PFSK-1 (cell line): ENCODE data around the gene SLC35E3.

Source experiments
- FOXP2 ChIP-seq: optimal IDR thresholded peaks from 2 replicates; pipeline ENCODE3; 2011; ENCODE audit warnings: borderline replicate concordance, control low read depth, inconsistent platforms; ENCODE audit not compliant: insufficient read depth; ENCODE audit errors: extremely low read length, extremely low read depth
- POLR2AphosphoS5 ChIP-seq: IDR thresholded peaks from 2 replicates; pipeline ENCODE4 v1.6.1; 2012; ENCODE audit warnings: low read depth, mild to moderate bottlenecking, control low read depth, low read length, moderate library complexity
- SIN3A ChIP-seq: IDR thresholded peaks from 2 replicates; pipeline ENCODE4 v1.6.1; 2012; ENCODE audit warnings: mild to moderate bottlenecking, low read length, moderate library complexity, borderline replicate concordance; ENCODE audit not compliant: insufficient read depth
- TAF1 ChIP-seq: IDR thresholded peaks from 2 replicates; pipeline ENCODE4 v1.6.1; 2012; ENCODE audit warnings: low read length, control low read depth, borderline replicate concordance; ENCODE audit not compliant: insufficient read depth
- TF ChIP-seq, protein P1 (sequence below), 2 experiments: IDR thresholded peaks; 2 replicates each; pipeline versions ENCODE4 v1.6.1 to v1.8.0; 2011 to 2012; ENCODE audit warnings: low read depth in 2 of 2, low read length in 2 of 2, control low read depth in 1 of 2, inconsistent platforms in 1 of 2, mild to moderate bottlenecking in 1 of 2, moderate library complexity in 1 of 2; ENCODE audit not compliant: insufficient read depth in 1 of 2

Gene SLC35E3

DNA sequence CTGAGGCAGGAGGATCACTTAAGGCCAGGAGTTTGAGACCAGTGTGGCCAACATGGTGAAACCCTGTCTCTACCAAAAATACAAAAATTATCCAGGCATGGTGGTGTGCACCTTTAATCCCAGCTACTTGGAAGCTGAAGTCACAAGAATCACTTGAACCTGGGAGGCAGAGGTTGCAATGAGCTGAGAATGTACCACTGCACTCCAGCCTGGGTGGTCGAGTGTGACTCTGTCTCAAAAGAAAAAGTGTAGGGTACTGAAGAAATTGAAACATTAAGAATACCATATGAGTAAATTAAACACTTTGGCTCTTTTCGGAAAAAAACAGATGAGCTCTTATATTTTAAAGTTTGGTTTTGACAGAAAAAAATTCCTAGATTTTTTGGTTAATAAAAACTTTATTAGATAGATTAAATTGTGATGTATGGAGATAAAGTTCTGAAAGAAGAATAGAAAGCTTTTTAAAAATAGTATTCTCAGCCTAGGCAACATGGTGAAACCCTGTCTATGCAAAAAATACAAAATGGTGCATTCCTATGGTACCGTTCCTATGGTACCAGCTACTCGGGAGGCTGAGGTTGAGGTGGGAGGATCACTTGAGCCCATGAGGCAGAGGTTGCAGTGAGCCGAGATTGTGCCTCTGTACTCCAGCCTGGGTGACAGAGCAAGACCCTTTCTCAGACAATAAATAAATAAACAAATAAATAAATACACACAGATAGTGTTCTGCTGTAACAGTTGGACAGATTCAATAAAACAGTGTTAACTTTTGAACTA, 82.1 kb downstream of the SLC35E3 start:
- TF ChIP-seq SIN3A, result no peak
- TF ChIP-seq POLR2AphosphoS5, result no peak
- TF ChIP-seq, protein P1, sequence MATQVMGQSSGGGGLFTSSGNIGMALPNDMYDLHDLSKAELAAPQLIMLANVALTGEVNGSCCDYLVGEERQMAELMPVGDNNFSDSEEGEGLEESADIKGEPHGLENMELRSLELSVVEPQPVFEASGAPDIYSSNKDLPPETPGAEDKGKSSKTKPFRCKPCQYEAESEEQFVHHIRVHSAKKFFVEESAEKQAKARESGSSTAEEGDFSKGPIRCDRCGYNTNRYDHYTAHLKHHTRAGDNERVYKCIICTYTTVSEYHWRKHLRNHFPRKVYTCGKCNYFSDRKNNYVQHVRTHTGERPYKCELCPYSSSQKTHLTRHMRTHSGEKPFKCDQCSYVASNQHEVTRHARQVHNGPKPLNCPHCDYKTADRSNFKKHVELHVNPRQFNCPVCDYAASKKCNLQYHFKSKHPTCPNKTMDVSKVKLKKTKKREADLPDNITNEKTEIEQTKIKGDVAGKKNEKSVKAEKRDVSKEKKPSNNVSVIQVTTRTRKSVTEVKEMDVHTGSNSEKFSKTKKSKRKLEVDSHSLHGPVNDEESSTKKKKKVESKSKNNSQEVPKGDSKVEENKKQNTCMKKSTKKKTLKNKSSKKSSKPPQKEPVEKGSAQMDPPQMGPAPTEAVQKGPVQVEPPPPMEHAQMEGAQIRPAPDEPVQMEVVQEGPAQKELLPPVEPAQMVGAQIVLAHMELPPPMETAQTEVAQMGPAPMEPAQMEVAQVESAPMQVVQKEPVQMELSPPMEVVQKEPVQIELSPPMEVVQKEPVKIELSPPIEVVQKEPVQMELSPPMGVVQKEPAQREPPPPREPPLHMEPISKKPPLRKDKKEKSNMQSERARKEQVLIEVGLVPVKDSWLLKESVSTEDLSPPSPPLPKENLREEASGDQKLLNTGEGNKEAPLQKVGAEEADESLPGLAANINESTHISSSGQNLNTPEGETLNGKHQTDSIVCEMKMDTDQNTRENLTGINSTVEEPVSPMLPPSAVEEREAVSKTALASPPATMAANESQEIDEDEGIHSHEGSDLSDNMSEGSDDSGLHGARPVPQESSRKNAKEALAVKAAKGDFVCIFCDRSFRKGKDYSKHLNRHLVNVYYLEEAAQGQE (IDR thresholded peaks at IDR 0.05; ENCODE audit: insufficient read depth in 1 of 2, low read depth in 2 of 2, low read length in 2 of 2), result no peak
- no peak for TF ChIP-seq TAF1
- no peak for TF ChIP-seq FOXP2

DNA sequence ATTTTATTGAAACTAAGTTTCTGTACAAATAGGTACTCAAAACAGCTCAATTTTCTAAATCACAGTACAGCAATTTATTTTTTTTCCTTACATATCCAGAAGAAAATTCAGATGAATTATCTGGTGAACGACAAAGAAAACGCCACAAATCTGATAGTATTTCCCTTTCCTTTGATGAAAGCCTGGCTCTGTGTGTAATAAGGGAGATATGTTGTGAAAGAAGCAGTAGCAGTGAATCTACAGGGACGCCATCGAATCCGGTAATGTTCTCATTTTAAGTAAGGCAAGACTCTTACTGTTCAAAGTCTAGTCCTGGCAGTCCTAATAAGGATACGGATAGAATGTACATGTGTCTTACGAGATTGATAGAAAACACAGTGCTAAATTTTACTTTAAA, 82.7 kb downstream of the SLC35E3 start:
- TF ChIP-seq POLR2AphosphoS5 (no peak), TAF1 (no peak), FOXP2 (no peak), SIN3A (no peak)
- TF ChIP-seq, protein P1 (IDR thresholded peaks at IDR 0.05; ENCODE audit: insufficient read depth in 1 of 2, low read depth in 2 of 2, low read length in 2 of 2), result no peak
